Measurements from ENCODE around the gene CTNND2. TPM values are rescaled to one million over a fixed set of nuclear protein-coding genes. Genes with fewer than 3 reads are reported as not detected.

CTNND2 gene
- total RNA-seq, 1 donor from 2014 or later, result 18.4 TPM

DNA sequence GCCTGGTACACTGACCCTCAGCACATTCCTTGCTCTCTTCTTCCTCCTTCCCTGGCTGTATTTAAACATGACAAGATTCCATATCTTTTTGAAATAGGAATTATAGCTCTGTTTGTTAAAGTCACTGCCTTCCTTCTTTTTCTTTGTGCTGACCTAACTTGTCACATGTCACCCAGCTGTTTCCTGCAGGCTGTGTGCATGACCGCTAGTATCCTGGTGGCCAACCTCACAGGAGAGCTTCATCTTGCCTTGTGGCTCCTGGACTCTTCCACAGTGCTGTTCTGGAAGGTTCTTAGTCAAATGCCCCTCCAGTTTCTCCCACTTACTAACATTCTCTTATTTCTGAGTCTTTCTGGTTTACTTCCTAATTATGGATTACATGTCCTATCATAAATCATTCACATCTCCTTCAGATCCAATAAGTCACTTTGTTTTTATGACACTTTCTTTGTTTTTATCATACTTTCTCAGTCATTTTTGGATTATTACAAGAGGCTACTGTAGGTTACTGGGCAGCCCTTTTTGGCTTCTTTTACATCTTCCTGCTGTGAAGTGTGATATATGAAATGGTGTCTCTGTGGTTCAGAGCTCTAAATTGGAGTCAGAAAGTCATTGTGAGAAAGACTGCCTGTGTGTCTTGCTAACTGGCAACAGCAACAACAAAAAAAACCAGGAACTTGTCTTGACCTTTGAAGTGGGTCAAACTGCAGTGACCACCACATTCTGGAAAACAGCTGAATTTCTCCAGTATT is 679.6 kb downstream of the CTNND2 start:
- H3K27me3 ChIP-seq (ENCODE audit: low read depth), result no peaks in the 10 kb centered on the region
- H3K9me3 ChIP-seq (replicated peaks), result no peaks in the 10 kb centered on the region
- no peak overlapping the region for H3K27ac ChIP-seq (replicated peaks)
- no peak overlapping the region for H3K4me3 ChIP-seq
- TF ChIP-seq, protein P1, sequence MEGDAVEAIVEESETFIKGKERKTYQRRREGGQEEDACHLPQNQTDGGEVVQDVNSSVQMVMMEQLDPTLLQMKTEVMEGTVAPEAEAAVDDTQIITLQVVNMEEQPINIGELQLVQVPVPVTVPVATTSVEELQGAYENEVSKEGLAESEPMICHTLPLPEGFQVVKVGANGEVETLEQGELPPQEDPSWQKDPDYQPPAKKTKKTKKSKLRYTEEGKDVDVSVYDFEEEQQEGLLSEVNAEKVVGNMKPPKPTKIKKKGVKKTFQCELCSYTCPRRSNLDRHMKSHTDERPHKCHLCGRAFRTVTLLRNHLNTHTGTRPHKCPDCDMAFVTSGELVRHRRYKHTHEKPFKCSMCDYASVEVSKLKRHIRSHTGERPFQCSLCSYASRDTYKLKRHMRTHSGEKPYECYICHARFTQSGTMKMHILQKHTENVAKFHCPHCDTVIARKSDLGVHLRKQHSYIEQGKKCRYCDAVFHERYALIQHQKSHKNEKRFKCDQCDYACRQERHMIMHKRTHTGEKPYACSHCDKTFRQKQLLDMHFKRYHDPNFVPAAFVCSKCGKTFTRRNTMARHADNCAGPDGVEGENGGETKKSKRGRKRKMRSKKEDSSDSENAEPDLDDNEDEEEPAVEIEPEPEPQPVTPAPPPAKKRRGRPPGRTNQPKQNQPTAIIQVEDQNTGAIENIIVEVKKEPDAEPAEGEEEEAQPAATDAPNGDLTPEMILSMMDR (IDR thresholded peaks at IDR 0.05; ENCODE audit: borderline replicate concordance), result no peak
- H3K4me1 ChIP-seq, result no peaks in the 10 kb centered on the region
- intact Hi-C loops (cut with micrococcal nuclease), result no loop called here
- H3K36me3 ChIP-seq, result no peaks in the 10 kb centered on the region
- no peak for DNase-seq

DNA sequence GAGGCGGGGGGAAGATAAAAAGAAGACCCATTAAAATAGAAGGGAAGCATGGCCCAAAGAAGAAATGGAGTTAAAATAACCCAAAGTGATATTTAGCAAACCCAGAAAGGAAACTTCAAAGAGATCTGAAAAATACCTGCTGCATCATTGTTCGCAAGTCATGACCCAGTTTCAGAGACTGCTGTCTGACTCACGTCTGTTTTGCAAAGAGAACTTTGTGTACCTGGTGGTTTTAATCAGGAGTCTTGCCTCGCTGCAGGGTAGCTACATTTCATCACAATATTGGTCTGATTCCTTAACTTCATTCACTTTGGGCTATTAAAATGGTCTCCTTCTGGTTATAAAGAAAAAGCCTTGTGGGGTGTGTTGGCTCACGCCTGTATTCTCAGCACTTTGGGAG is 682.1 kb downstream of the CTNND2 start:
- TF ChIP-seq, protein P1 (IDR thresholded peaks at IDR 0.05; ENCODE audit: borderline replicate concordance), result no peak
- DNase-seq, result no peak
- Histone ChIP-seq H3K4me3 (no peak overlapping the region), H3K36me3 (no peaks in the 10 kb centered on the region), H3K27me3 (ENCODE audit: low read depth) (no peaks in the 10 kb centered on the region), H3K4me1 (no peaks in the 10 kb centered on the region), H3K9me3 (replicated peaks) (peaks cover 4% of the 10 kb centered on the region), H3K27ac (replicated peaks) (no peak overlapping the region)
- intact Hi-C loops (cut with micrococcal nuclease), result no loop called here

DNA sequence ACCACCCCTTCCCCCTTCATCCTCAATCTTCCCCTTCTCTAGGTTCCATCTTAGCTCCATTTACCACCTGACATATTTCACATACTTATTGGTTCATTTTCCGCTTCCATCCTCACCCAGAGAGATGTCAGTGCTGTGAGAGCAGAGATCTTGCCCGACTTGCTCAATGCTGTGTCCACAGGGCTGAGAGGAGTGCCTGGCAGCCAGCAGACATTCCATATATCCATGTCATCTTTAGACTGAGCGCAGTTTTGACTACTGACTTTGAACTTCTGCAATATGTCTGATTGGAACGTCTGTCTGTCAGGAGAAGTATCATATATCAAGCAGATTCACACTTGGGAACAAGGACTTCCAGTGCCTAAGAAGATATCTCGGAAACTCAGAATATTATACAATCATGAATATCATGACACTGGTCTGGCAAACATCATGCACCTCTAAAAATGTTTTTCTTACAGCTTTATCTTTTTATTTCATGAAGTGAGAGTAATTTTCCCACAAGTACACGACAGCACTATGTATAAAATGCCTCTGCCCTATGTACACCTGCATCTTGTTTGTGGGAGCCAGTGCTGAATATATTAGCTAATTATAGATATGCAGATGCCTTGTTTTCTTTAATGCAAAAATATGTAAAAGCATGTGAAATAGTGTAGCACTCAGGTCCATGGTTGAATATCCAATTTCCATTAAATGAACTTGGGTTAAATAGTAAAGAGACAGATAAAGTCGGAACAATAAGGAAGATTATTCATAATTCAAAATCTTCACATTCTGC is 689.2 kb downstream of the CTNND2 start:
- H3K27ac ChIP-seq (replicated peaks), result no peak overlapping the region
- DNase-seq, result no peak
- no peaks in the 10 kb centered on the region for H3K4me1 ChIP-seq
- no peaks in the 10 kb centered on the region for H3K36me3 ChIP-seq
- TF ChIP-seq, protein P1 (IDR thresholded peaks at IDR 0.05; ENCODE audit: borderline replicate concordance), result no peak
- peaks cover 14% of the 10 kb centered on the region for H3K9me3 ChIP-seq (replicated peaks)
- H3K4me3 ChIP-seq, result no peak overlapping the region
- intact Hi-C loops (cut with micrococcal nuclease), result no loop called here
- no peaks in the 10 kb centered on the region for H3K27me3 ChIP-seq (ENCODE audit: low read depth)

DNA sequence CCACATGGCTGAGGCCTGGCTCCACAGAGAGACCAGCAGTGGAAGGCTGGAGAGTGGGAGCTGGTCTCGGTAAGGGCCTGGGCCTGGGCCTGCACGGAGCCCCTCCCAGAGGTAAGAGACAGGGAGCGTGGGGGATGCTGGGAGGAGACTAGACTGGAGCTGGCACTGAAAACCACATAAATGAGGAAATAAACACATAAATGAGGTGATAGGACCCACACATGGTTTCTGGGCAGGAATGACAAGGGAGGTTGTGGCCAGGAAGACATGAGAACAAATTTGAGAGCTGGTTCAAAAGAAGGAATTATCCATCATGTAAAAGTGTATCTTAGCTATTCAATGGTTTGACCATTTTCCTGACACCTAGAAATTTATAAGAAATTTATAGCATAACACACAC is 691.5 kb downstream of the CTNND2 start:
- intact Hi-C loops (cut with micrococcal nuclease), result no loop called here
- Histone ChIP-seq H3K36me3 (no peaks in the 10 kb centered on the region), H3K4me1 (no peaks in the 10 kb centered on the region), H3K27me3 (ENCODE audit: low read depth) (no peaks in the 10 kb centered on the region), H3K9me3 (replicated peaks) (peaks cover 14% of the 10 kb centered on the region), H3K27ac (replicated peaks) (no peak overlapping the region), H3K4me3 (no peak overlapping the region)
- TF ChIP-seq, protein P1 (IDR thresholded peaks at IDR 0.05; ENCODE audit: borderline replicate concordance), result no peak
- DNase-seq, result no peak

DNA sequence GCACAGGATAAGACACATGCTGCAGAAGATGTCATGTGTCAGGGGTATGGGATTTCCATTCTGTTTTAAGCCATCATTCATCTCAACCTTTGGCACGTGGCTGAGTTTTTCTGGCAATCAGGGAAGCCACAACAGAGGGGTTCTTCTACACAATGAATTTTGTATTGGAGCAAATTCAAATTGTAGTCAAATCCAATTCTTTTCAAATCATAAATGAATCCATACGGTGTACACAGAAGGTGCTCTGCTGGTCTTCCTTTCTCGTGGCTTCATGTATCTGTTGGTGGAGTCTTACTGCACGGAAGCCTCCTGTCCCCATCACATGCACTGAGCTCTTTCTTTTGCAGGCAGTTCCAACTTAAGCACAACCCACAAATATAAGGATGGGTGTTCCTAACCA is 706.5 kb downstream of the CTNND2 start:
- Histone ChIP-seq H3K4me3 (no peak overlapping the region), H3K27me3 (ENCODE audit: low read depth) (no peaks in the 10 kb centered on the region), H3K9me3 (replicated peaks) (no peaks in the 10 kb centered on the region), H3K4me1 (no peaks in the 10 kb centered on the region), H3K27ac (replicated peaks) (no peak overlapping the region), H3K36me3 (no peaks in the 10 kb centered on the region)
- intact Hi-C loops (cut with micrococcal nuclease), result no loop called here
- TF ChIP-seq, protein P1 (IDR thresholded peaks at IDR 0.05; ENCODE audit: borderline replicate concordance), result no peak
- DNase-seq, result no peak
